Effector memory CD8-positive, alpha-beta T cell (primary cell): ENCODE data around the gene KCNAB1.

Experiments used
- ATAC-seq: fragments of 150-1000 bp; cut with Tn5 transposase; replicated peaks from 2 replicates; pipeline ENCODE4 v1.10.0; 2021; ENCODE audit warnings: mild to moderate bottlenecking, moderate library complexity
- DNase-seq, 3 experiments: peaks; one replicate each; pipeline ENCODE4 v3.0.0; 2021
- H3K27ac Mint-ChIP-seq, 2 donors: one replicate each; pipeline ENCODE4 v1.8.0; 2022; ENCODE audit warnings: mild to moderate bottlenecking in 2 of 2, mixed read lengths in 2 of 2, moderate library complexity in 2 of 2
- H3K27me3 Mint-ChIP-seq, 2 donors: one replicate each; pipeline ENCODE4 v1.8.0; 2022; ENCODE audit warnings: mixed read lengths in 2 of 2
- H3K36me3 Mint-ChIP-seq: one replicate; pipeline ENCODE4 v1.8.0; 2022; ENCODE audit warnings: mild to moderate bottlenecking, moderate library complexity, mixed read lengths; ENCODE audit not compliant: insufficient read depth
- H3K4me1 Mint-ChIP-seq, 2 donors: one replicate each; pipeline ENCODE4 v1.8.0; 2022; ENCODE audit warnings: low read depth in 2 of 2, mixed read lengths in 2 of 2
- H3K4me3 Mint-ChIP-seq, 2 donors: one replicate each; pipeline ENCODE4 v1.8.0; 2022; ENCODE audit warnings: mild to moderate bottlenecking in 2 of 2, mixed read lengths in 2 of 2, moderate library complexity in 2 of 2
- H3K9me3 Mint-ChIP-seq, 2 donors: one replicate each; pipeline ENCODE4 v1.8.0; 2022; ENCODE audit warnings: mixed read lengths in 2 of 2

The KCNAB1 gene

GRCh38 chr3:156350781-156351180 is 230.4 kb downstream of the KCNAB1 start:
- DNase-seq = no peak
- Mint-ChIP-seq H3K4me3 (no peak overlapping the region), H3K9me3 (no peaks in the 10 kb centered on the region), H3K27me3 (peaks cover 6 to 23% of the 10 kb centered on the region in 2 donors), H3K4me1 (peaks cover 0 to 1% of the 10 kb centered on the region in 2 donors), H3K36me3 (no peaks in the 10 kb centered on the region), H3K27ac (no peak overlapping the region)
- ATAC-seq = no peak

GRCh38 chr3:156351783-156352182 is 231.4 kb downstream of the KCNAB1 start:
- H3K27ac Mint-ChIP-seq = no peak overlapping the region
- no peaks in the 10 kb centered on the region for H3K36me3 Mint-ChIP-seq
- ATAC-seq (no peak), DNase-seq (no peak)
- H3K4me3 Mint-ChIP-seq = no peak overlapping the region
- H3K9me3 Mint-ChIP-seq = no peaks in the 10 kb centered on the region
- H3K4me1 Mint-ChIP-seq = peaks cover 0 to 1% of the 10 kb centered on the region in 2 donors
- peaks cover 9 to 21% of the 10 kb centered on the region in 2 donors for H3K27me3 Mint-ChIP-seq

DNA sequence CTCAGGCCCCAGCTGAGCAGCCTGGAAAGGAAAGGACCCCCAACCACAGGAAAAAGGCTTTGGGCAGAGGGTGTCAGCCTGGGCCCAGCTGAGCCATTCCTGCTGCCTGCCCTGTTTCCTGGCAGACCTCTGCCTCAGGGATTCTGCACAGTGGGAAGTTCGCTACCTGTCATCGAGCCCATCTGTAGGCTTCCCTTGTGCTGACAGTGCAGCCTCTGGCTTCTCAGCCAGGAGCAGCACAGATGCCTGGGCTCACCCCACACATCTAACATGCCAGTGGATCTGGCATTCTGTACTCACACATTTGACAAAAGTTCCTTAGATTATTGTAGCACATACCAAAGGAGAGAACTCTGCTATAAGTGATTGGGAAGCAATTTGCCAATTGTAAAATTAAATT is 232.3 kb downstream of the KCNAB1 start:
- H3K36me3 Mint-ChIP-seq = no peaks in the 10 kb centered on the region
- H3K9me3 Mint-ChIP-seq = no peaks in the 10 kb centered on the region
- peaks cover 0 to 1% of the 10 kb centered on the region in 2 donors for H3K4me1 Mint-ChIP-seq
- H3K27me3 Mint-ChIP-seq = peaks cover 14 to 21% of the 10 kb centered on the region in 2 donors
- no peak overlapping the region for H3K27ac Mint-ChIP-seq
- ATAC-seq = no peak
- DNase-seq = no peak
- H3K4me3 Mint-ChIP-seq = no peak overlapping the region

DNA sequence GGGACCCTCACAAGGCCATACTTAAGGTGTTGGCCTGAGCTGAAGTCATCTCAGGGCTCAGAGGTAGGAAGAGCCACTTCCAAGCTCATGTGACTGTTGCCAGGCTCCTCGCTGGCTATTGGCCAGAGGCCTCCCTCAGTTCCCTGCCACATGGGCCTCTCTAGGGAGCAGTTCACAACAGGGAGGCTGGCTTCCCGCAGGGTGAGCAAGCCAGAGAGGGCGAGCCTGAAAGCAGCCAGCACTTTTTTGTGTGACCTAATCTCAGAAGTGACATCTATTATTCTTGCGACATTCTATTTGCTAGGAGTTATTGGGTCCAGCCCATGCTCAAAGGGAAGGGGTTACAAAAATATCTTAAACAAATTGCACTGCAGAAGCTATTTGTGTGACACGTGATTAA is 233.2 kb downstream of the KCNAB1 start:
- no peaks in the 10 kb centered on the region for H3K9me3 Mint-ChIP-seq
- H3K4me1 Mint-ChIP-seq = peaks cover 0 to 1% of the 10 kb centered on the region in 2 donors
- H3K36me3 Mint-ChIP-seq = no peaks in the 10 kb centered on the region
- no peak overlapping the region for H3K4me3 Mint-ChIP-seq
- H3K27me3 Mint-ChIP-seq = peaks cover 14 to 21% of the 10 kb centered on the region in 2 donors
- no peak overlapping the region for H3K27ac Mint-ChIP-seq
- DNase-seq (no peak), ATAC-seq (no peak)

DNA sequence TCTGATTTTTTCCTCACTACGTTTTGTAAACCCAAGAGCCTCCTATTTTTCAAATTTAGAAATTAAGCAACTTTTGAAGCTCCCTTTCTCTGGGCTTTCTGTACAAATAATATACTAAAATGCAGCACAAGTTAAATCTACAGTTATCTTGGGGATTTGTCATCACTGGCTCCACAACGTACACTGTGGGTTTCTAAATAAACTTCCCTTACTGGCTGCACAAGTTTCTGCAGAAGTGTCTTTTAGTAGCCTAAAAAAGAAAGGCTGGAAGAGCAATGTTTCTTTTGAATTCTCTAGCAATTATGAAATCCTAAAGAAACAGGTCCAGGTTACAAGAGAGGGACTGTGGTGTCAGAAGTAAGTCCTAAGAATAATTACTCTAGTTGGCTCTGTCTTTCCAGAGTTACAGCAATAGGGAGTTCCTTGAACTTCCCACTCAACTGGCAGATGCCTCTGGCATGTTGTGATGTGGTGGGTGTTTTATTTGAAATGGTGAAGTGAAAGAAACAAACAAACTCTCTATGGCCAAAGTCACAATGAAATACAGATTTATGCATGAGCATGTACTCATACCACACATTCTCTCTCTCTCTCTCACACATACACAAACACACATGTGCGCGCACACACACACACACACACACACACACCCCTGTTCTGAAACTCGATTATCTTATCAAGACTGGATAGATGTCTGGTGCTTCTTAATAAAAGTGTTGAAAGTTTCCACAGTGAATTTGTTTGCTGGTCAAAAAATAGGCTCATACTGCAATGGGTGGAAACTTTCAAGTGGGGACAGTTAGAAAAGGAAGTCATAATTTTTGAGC is 236.4 kb downstream of the KCNAB1 start:
- Mint-ChIP-seq H3K4me3 (no peak overlapping the region), H3K36me3 (no peaks in the 10 kb centered on the region), H3K9me3 (no peaks in the 10 kb centered on the region), H3K27ac (no peak overlapping the region), H3K4me1 (no peaks in the 10 kb centered on the region), H3K27me3 (peaks cover 17 to 33% of the 10 kb centered on the region in 2 donors)
- DNase-seq (no peak), ATAC-seq (no peak)

DNA sequence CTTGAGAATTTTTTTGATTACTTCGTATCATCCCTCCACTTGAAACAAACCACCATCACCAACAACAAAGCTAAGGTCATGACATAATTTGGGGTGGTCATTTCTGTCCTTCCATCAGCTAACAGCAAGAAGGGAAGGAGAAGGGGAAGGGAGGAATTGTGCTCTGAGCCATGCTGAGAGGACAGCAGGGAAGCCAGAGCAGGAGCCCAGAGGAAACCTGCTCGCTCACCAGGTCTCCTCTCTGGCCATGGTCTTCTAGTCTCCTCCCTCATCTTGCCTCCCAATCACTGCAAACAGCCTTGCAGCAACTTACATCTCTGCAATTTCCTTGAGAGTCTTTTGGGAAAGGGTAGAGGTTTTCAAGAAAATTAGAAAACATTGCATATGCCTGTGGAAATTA is 237.9 kb downstream of the KCNAB1 start:
- H3K27ac Mint-ChIP-seq = no peak overlapping the region
- no peaks in the 10 kb centered on the region for H3K9me3 Mint-ChIP-seq
- ATAC-seq (no peak), DNase-seq (no peak)
- H3K27me3 Mint-ChIP-seq = peaks cover 17 to 18% of the 10 kb centered on the region in 2 donors
- no peaks in the 10 kb centered on the region for H3K4me1 Mint-ChIP-seq
- H3K36me3 Mint-ChIP-seq = no peaks in the 10 kb centered on the region
- no peak overlapping the region for H3K4me3 Mint-ChIP-seq

- Mint-ChIP-seq H3K9me3 (no peaks in the 10 kb centered on the region), H3K27me3 (peaks cover 13 to 22% of the 10 kb centered on the region in 2 donors), H3K4me1 (no peaks in the 10 kb centered on the region), H3K4me3 (no peak overlapping the region), H3K27ac (no peak overlapping the region), H3K36me3 (no peaks in the 10 kb centered on the region)
- ATAC-seq (no peak), DNase-seq (no peak)
These were observed 239.0 kb downstream of the KCNAB1 start for GRCh38 chr3:156359368-156359767.

DNA sequence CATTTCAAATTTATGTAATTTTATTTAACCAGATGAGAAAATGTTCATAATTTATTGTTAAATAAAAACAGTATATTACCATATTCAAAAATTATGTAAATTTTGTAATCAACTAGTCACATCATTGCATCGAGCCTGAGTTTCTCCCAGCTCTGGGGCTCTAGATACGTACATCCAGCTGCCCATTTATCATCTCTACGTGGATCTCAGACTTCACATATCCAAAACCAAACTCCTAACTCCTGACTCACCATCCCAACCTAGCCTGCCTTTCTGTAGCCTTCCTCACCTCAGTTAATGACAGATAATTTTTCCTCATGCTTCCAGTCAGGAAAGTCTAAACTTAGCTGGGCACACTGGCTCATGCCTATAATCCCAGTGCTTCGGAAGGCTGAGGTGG is 239.7 kb downstream of the KCNAB1 start:
- DNase-seq (no peak), ATAC-seq (no peak)
- Mint-ChIP-seq H3K4me3 (no peak overlapping the region), H3K4me1 (no peaks in the 10 kb centered on the region), H3K27ac (no peak overlapping the region), H3K27me3 (peaks cover 20 to 22% of the 10 kb centered on the region in 2 donors), H3K36me3 (no peaks in the 10 kb centered on the region), H3K9me3 (no peaks in the 10 kb centered on the region)

- Mint-ChIP-seq H3K27me3 (peaks cover 22 to 29% of the 10 kb centered on the region in 2 donors), H3K27ac (no peak overlapping the region), H3K4me1 (no peaks in the 10 kb centered on the region), H3K36me3 (no peaks in the 10 kb centered on the region), H3K9me3 (no peaks in the 10 kb centered on the region), H3K4me3 (no peak overlapping the region)
- ATAC-seq = no peak
- no peak for DNase-seq
These were observed 240.6 kb downstream of the KCNAB1 start for GRCh38 chr3:156360963-156361362.

- H3K36me3 Mint-ChIP-seq = no peaks in the 10 kb centered on the region
- H3K4me1 Mint-ChIP-seq = peaks cover 0 to 2% of the 10 kb centered on the region in 2 donors
- H3K9me3 Mint-ChIP-seq = no peaks in the 10 kb centered on the region
These were observed 246.2 kb downstream of the KCNAB1 start for GRCh38 chr3:156366559-156366958.

GRCh38 chr3:156368189-156368588 is 247.8 kb downstream of the KCNAB1 start:
- peaks cover 0 to 2% of the 10 kb centered on the region in 2 donors for H3K4me1 Mint-ChIP-seq
- H3K4me3 Mint-ChIP-seq = no peak overlapping the region

More at GRCh38 chr3:156366559-156366958, 246.2 kb downstream of the KCNAB1 start:
- Mint-ChIP-seq H3K27me3 (peaks cover 37 to 55% of the 10 kb centered on the region in 2 donors), H3K4me3 (no peak overlapping the region), H3K27ac (no peak overlapping the region)
- no peak for ATAC-seq
- DNase-seq = no peak

DNA sequence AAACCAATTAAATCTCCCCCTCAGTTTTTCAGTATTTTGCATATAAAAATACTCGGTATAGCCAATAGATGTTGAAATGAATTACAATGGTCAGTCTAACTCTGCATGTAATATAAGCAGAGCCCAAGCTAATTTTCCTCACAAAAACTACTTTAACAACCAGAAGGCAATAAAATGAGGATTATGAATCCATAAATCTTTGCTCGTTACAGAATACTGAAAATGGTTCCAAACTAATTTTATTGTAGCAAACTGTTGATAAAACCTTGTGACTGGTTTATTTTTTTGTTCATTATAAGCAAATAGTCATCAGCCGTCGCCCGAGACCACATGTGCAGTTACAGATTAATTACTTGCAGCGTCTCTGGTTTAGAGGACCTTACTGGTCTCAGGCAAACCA is 251.3 kb downstream of the KCNAB1 start:
- no peak for ATAC-seq
- DNase-seq = no peak
- no peaks in the 10 kb centered on the region for H3K9me3 Mint-ChIP-seq
- H3K4me3 Mint-ChIP-seq = no peak overlapping the region
- no peak overlapping the region for H3K27ac Mint-ChIP-seq
- peaks cover 39 to 44% of the 10 kb centered on the region in 2 donors for H3K27me3 Mint-ChIP-seq
- H3K36me3 Mint-ChIP-seq = no peaks in the 10 kb centered on the region
- H3K4me1 Mint-ChIP-seq = peaks cover 0 to 2% of the 10 kb centered on the region in 2 donors

More at GRCh38 chr3:156368189-156368588, 247.8 kb downstream of the KCNAB1 start:
- ATAC-seq = no peak
- Mint-ChIP-seq H3K27ac (no peak overlapping the region), H3K27me3 (peaks cover 37 to 55% of the 10 kb centered on the region in 2 donors), H3K36me3 (no peaks in the 10 kb centered on the region), H3K9me3 (no peaks in the 10 kb centered on the region)
- DNase-seq = no peak

DNA sequence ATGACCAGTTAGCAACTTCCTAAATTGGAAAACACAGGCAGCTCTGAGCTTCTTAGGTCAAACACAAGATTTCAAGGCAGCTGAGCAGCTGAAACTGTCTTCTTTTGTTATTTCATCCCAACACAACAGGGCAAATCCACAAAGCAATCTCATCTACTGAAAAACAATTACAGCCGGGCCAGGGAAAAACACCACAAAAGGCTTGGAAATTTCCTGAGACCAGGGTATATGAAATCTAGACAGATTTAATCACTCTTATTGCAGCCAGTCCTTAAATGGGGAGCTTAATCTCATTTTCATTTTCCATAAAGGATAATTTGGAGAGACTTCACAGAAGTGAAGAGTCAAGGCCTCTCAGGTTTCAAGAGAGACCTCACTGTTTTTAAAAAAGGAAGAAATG is 252.7 kb downstream of the KCNAB1 start:
- Mint-ChIP-seq H3K4me3 (no peak overlapping the region), H3K27ac (no peak overlapping the region), H3K9me3 (no peaks in the 10 kb centered on the region), H3K27me3 (peaks cover 44 to 48% of the 10 kb centered on the region in 2 donors), H3K36me3 (no peaks in the 10 kb centered on the region), H3K4me1 (peaks cover 0 to 2% of the 10 kb centered on the region in 2 donors)
- no peak for DNase-seq
- no peak for ATAC-seq

- Mint-ChIP-seq H3K36me3 (no peaks in the 10 kb centered on the region), H3K9me3 (no peaks in the 10 kb centered on the region), H3K4me1 (peaks cover 0 to 2% of the 10 kb centered on the region in 2 donors), H3K4me3 (no peak overlapping the region), H3K27me3 (peaks cover 38 to 48% of the 10 kb centered on the region in 2 donors), H3K27ac (no peak overlapping the region)
- DNase-seq (no peak), ATAC-seq (no peak)
These were observed 253.3 kb downstream of the KCNAB1 start for GRCh38 chr3:156373654-156374053.
